ENCODE results near the gene RPL26.

The RPL26 gene

DNA sequence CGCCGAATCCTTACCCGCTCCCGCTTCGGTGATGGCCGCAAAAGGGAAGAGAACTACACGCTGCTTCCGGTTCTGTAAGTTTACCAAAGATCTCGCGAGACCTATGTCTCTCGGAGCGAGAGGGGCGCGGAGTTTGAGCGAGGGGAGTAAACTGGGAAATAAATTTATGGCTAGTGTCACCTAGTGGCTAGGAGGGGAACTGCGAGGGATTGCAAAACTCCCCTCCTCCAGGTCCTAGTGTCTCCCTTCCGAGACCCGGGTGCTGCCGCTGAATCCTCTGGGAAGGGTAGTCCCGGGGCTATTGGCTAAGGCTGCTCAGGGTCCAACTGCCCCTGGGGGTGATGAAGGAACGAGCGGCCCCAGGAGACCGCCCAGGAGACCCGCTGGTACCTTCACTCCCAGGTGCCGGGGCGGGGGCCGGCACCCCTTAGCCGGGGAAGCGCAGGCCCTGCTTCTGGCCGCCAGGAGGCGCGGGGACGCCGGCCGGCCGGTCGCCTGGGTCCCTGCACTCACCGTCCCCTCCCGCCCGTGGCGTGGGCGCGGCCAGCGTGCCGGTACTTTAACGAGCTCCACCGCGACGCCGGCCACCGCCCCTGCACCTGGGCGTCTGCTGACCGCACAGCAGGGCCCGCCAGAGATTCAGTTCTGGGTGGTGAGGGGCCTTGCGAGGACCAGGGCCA is at the start of gene RPL26:
RPL26 (minus strand) TSS at position 51 of the 680 bp plus-strand sequence. CDS start 883 bp downstream, outside the sequence.
- in situ Hi-C loops (cut with HindIII; ENCODE audit: low sequenced_read_pairs): no loop called here

DNA sequence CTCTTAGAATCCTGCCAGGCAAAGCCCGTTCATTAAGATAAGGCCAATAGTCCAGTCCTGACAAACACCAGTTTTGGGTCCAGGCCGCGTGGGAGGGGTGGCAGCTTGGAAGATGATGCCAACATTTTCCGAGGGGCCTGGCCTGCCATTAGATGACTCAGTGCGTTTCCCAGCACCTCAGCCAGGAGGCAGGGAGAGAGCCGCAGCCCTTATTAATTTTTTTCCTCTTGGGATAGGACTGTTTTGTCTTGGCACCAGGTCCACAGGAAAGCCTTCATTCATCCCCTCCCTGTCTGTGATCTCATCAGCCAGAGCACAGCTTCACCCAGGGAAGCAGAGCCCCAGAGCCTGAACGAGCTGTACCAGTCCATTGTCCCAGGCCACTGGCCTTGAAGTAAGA is 48.0 kb upstream of the RPL26 start:
- in situ Hi-C loops (cut with HindIII; ENCODE audit: low sequenced_read_pairs): no loop called here

DNA sequence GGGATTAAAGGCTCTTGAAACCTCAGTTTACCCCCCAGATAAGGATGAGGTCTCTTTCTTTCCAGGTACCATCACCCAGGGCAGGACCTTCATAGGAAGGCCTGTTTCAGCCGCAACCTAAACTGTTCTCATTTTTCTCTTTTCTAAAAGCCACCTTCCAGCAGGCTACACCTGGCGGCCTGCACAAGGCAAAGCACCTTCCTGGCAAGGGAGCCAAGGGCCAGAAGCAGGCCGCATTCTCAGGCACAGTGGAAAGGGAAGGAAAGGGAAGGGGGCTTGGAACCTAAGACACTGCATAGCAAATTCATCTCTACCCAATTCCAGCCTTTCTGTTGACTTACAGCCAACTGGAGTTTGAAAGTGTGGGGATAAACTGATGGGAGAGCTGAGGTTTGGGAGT is 43.8 kb upstream of the RPL26 start:
- in situ Hi-C loops (cut with HindIII; ENCODE audit: low sequenced_read_pairs): no loop called here

DNA sequence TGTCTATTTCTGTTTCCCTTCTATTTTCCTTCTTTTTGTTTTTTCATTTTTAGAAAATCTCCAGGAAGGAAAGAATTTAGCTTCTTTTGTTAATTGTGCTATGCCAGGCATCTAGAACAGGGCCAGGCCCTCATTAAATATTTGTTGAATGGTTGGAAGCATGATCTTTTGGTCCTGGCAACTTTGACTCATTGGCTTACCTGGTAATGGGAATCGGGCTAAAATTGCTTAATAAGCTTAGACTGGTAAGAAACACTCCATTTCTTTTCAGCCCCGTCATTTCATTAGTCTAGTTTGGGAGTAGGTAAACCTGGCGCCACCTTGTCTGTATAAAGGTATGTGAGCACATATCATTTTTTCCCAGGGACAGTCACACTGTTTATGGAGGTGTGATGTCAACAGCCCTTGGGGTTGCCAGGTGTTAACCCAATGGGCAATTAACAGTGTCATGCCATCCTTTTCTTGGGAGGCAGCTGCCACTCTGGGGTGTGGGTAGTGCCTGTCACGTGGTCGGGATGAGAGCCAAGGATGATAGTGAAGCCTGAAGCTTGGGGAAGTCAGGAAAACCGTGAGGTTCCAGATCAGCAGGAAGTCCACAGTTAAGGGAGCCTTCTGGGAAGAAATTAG is 43.2 kb upstream of the RPL26 start:
- in situ Hi-C loops (cut with HindIII; ENCODE audit: low sequenced_read_pairs): no loop called here

DNA sequence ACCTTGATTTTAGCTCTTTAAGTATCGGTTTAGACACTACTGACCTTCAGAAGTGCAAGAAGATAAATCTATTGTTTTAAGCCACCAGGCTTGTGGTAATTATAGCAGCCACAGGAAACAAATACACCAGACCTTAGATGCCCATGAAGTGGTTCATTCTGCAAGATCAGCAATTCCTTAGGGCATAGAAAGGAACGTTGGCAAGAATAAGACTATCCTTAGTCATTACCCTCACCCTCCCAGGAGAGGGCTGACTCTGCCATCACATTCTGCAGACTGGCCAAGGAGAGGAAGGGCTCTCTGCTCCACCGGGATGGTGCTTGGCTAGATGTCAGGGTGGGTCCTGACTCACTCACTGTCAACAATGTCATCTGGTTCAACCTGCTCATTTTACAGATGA is 38.6 kb upstream of the RPL26 start:
- in situ Hi-C loops (cut with HindIII; ENCODE audit: low sequenced_read_pairs): no loop called here

DNA sequence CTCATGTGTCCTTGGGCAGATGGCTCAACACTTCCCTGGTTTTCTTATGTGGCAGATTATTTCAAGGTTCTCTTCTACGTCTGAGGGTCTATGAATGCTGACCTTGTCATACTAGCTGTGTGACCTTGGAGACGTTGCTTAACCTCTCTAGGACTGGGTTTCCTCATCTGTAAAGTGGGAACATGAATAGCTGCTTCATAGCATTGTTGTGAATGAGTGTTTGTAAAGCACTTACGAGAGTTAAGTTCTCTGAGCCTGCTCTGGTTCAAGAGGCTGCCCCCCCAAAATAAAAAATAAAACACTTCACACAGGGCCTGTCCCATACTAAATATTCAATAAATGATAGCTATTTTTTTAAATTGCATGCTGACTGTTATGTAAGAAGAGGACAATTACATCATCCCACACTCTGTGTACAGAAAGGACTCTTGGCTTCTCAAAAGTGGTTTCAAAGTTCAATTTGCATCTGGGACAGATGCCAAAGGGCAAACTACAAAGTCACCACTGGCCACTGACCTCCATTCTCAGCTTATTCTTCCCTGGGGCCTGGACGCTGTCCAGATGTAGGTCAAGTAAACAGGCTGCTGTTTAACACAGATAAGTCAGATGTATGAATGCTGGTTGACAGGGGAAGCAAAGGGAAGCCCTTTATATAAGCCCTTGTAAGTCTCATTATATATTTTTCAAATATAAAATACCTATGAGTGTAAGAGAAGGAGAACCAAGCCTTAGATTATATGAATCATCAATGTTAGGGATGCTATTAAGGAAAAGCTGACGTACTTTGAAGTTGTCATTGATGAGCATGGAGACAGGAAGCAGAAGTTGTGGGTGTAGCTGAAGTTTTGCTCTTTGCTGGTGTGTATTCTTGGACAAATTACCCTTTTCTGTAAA is 37.3 kb upstream of the RPL26 start:
- in situ Hi-C loops (cut with HindIII; ENCODE audit: low sequenced_read_pairs): no loop called here

DNA sequence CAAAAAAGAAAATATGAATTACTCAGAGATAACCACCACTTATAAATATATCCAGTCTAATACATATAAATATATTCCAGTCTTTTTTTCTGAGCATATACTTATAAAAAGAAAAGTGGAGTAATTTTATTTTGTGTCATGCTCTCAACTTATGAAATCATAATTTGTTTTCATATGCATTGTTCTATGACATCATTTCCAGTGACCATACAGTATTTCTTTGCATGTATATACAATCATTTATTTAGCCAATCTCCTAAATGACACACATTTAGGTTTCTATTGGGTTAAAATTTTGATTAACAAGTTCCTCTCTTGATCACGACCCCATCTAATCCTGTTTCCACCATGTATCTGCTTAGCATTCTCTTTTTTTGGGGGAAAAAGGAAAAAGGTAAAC is 36.3 kb upstream of the RPL26 start:
- in situ Hi-C loops (cut with HindIII; ENCODE audit: low sequenced_read_pairs): no loop called here

DNA sequence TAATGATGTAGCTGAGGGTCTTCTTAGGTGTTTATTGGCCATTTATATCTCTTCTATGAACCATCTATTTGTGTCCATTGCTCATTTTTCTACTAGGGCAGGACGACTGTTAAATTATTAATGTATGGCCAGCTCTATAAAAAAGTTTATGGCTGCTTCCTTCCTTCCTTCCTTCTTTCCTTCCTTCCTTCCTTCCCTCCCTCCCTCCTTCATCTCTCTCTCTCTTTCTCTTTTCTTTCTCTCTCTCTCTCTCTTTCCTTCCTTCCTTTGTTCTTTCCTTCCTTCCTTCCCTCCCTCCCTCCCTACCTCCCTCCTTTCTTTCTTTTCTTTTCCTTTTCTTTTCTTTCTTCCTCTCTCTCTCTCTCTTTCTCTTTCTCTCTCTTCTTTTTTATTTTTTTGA is 35.5 kb upstream of the RPL26 start:
- in situ Hi-C loops (cut with HindIII; ENCODE audit: low sequenced_read_pairs): no loop called here

DNA sequence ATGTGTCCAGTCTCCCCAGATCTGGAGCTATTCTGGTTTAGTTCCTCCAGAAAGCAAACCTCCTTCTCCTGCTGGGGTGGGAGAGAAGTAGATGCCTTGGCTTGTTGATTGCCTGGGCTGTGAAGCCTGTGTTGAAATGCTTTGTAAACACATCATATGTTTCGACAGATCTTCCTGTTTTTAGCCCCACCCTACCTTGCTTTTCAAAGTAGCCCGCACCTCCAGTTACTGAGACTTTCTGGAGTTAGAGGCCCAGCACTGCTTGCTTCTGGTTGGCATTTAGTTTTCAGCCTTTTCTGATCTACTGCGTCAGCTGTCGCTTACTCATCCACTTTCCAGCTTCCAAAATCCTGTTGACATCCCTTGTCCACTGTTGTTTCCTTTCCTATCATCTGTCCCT is 34.8 kb upstream of the RPL26 start:
- in situ Hi-C loops (cut with HindIII; ENCODE audit: low sequenced_read_pairs): no loop called here

DNA sequence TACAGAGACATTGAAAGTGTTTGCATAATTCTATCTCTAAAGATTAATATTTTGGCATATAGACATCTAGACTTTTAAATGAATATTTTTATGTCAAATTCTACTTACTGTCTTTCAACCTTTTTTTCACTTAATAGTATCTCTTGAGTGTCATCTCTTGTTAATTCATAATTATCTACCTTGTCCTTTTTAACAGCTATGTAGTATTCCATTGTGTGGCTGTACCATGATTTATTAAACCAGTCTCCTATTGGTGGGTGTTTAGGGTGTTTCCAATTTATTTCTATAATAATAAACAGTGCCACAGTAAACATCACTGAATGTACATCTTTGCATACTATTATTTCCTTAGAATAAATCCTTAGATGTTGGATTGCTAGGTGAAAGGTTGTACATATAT is 30.9 kb upstream of the RPL26 start:
- in situ Hi-C loops (cut with HindIII; ENCODE audit: low sequenced_read_pairs): no loop called here

DNA sequence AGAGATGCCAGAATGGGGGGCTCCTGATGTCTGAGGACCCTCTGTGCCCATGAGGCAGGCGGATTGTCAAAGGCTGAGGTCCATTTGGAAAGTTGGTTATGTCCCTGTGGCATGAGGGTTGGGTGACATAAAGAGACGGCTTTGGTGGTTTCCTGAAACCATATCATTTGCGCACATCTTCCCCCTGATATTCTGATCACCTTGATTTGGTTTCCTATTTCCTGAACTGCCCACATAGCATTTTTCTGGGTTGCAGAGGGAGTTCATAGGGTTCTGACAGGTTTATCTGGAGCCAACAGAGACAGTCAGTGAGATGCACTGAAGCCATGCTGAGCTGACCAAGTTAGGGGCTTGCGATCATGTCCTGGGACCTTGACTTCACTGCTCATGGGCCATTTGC is 30.3 kb upstream of the RPL26 start:
- in situ Hi-C loops (cut with HindIII; ENCODE audit: low sequenced_read_pairs): no loop called here

DNA sequence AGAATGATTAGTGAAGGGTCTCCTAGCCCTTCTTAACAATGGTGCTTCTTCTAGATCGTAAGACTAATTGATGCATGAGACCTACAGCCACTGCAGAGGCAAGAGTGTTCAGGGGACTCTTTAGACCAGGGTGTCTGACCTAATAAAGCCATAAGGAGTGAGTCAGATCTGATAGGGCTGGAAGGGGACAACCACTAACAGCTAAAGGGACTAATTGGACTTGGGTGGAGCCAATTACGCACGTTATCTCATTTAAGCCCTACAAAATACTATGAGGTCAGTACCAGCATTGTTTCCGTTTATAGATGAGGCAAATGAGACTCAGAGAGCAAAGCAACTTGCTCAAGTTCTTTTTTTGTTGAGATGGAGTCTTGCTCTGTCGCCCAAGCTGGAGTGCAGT is 29.1 kb upstream of the RPL26 start:
- in situ Hi-C loops (cut with HindIII; ENCODE audit: low sequenced_read_pairs): no loop called here

DNA sequence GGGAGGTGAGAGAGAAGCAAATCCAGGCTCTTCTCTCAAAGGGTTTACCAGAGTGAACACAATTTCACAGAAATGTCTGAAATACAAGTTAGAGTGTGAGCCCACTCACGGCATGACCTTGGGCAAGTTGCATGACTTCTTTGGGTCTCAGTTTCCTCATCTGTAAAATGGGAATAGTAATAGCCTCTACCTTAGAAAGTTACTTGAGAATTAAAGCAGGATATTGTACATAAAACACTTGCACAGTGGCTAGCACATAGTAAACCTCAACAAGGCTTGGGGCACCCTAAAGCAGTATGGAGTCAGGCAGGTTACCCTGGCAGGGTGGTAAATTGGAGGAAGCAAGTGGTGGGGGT is 27.9 kb upstream of the RPL26 start:
- in situ Hi-C loops (cut with HindIII; ENCODE audit: low sequenced_read_pairs): no loop called here

DNA sequence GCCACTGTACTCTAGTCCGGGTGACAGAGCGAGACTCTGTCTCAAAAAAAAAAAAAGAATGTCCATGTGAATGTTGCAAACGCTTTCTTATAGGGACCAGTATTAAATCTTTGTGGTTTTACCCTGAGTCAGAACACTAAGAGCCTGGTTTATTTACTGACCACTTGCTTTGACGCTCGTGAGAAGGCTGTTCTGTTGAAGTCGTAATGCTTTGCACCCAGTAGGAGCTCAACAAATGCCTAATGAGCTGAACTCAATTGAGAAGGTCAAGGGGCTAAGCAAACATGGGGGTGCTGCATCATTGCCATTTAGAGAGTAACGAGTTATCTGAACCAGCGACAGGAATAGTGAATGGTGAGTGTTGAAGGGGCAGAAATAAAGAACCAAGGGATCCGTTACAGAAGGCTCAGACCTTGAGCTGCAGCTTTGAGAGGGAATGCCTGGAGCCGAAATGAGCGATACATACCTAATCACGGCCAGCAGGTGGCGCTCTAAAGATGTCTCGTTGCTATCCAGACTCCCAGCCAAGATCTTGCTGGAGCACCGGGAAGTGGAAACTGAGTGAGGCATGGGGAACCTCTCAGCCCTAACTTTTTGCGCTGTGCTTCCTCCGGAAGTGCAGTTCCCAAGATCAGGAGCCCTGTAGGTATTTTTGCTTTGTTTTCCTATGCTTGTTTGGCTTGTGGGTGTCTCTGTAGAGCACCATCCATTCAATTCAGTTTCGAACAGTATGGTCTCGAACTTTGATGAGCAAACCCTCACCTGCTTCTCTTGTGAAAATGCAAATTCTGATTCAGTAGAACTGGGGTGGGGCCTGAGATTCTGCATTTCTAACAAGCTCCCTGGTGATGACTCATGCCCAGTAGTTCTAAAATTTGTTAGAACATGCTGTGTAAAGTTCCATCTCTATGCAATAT is 27.2 kb upstream of the RPL26 start:
- in situ Hi-C loops (cut with HindIII; ENCODE audit: low sequenced_read_pairs): no loop called here

DNA sequence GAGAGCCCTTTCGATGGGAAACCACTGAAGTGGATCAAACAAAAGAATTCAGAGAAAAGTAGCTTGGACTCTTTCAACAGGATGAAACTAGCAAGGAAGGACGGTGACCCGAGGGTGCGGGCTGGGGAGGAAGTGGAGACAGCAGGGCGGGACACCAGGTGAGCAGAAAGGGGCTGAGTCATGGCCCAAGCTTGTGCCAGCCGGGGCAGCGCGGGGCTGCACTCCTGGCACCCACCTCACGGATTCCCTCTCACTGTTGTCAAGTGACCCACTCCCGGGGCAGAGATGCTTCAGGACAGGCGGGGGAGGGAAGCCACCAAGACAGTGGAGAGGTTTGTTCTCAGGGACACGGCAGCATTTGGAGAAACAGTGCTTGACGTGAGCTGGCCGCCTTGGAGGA is 25.4 kb upstream of the RPL26 start:
- in situ Hi-C loops (cut with HindIII; ENCODE audit: low sequenced_read_pairs): no loop called here

DNA sequence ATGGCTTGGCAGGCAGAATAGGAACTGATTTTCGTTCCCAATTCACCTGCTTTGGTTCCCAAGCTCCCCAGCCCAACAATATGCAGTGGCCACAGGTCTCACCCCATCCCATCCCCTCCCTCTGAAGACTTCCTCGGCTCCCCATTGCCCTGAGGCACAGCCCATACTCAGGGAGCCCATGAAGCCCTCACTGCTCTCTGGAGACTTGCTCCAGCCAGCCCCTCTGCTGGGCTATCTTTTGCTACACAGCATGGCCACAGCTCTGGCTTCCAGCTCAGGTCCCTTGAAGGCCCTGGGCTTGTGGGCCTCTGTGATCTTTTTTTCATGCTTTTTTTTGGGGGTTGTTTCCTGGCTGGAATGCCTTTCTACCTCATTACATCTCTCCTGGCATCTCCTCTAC is 23.2 kb upstream of the RPL26 start:
- in situ Hi-C loops (cut with HindIII; ENCODE audit: low sequenced_read_pairs): no loop called here

DNA sequence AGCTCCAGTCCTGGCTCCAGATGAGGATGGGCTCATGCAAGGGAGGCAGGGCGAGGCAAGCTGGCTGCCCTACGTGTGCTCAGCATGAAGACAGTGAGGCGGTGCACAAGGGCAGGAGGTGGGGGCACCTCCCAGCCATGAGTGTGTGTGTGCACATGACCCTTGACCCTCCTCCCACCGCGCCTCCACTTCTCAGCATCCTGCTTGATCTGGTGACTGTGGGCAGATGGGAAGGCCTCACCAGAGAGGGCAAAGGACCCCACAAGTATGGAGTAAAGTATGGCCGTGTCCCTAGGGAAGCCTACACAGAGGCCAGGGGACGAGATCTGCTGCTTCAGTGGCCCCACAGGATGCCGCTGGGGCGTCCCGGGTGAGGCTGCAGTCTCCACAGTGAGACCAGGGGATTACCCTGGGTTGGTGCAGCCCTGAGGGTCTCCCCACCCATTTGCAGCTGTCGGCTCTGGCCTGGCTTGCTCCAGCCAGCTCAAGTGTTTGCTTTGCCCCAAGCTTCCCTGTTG is 22.6 kb upstream of the RPL26 start:
- in situ Hi-C loops (cut with HindIII; ENCODE audit: low sequenced_read_pairs): no loop called here

DNA sequence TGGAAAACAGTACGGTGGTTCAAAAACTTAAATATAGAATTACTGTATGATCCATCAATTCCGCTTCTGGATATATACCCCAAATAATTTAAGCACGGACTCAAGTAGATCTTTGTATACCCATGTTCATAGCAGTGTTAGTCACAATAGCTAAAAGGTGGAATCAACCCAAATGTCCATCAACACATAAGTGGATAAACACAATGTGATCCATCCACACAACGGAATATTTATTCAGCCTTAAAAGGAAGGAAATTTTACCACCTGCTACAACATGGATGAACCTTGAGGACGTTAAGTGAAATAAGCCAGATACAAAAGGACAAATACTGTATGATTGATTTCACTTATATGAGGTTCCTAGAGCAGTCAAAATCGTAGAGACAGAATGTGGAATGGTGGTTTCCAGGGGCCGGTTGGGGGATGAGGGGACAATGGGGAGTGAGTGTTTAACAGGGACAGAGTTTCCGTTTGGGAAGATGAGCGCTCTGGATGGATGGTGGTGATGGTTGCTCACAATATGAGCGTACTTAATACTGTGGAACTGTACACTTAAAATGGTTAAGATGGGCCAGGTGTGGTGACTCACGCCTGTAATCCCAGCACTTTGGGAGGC is 20.0 kb upstream of the RPL26 start:
- in situ Hi-C loops (cut with HindIII; ENCODE audit: low sequenced_read_pairs): no loop called here

DNA sequence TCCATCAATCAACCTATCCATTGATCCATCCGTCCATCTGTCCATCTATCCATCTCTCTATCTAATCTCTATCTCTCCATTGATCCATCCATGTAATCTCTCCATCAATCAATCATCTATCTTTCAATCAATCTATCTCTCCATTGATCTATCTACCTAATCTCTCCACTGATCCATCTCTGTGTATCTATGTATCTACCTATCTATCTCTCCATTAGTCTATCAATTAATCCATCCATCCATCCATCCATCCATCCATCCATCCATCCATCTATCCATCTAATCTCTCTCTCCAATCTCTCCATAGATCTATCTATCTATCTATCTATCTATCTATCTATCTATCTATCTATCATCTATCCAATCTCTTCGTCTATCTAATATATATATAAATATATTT is 18.1 kb upstream of the RPL26 start:
- in situ Hi-C loops (cut with HindIII; ENCODE audit: low sequenced_read_pairs): no loop called here

DNA sequence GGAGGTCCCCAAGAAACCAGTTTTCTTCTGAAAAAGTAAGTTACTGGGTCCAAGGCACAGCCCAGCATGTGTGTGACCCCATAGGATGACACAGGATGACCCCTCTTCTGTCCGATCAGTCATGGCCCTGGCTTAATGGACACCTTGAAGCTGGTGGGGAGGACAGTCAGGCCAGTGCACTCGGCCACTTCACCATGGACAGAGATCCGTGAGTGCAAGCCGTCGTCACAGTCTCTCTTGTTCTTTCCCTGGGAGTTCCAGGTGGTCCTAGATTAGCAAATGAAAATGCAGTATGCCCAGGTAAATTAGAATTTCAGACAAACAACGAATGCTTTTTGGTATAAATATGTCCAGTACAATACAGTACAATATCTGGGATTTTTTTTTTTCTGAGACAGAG is 16.0 kb upstream of the RPL26 start:
- in situ Hi-C loops (cut with HindIII; ENCODE audit: low sequenced_read_pairs): no loop called here
